Transverse colon (tissue), 4 donors: ENCODE results near the gene ACTN1. TPM values are rescaled to one million over a fixed set of nuclear protein-coding genes. Genes with fewer than 3 reads are reported as not detected.
A peak's percentile ranks its signal among the peaks of the same experiment; 100 is the strongest.

Source experiments
- DNase-seq: peaks from one replicate; pipeline ENCODE4 v3.0.0-alpha.2; 2019
- H3K27ac ChIP-seq, 4 donors: fragments of 200-600 bp; sonication (generic); 2 replicates each; pipeline ENCODE4 v1.5.1; 2016 to 2018; ENCODE audit warnings: inconsistent platforms in 4 of 4
- H3K27me3 ChIP-seq: fragments of 200-600 bp; sonication (generic); 2 replicates; pipeline ENCODE4 v1.5.1; 2017; ENCODE audit warnings: inconsistent platforms
- H3K36me3 ChIP-seq, 4 donors: fragments of 200-600 bp; sonication (generic); 2 replicates each; pipeline ENCODE4 v1.5.1; 2017 to 2019; ENCODE audit warnings: inconsistent platforms in 4 of 4
- H3K4me1 ChIP-seq, 4 donors: fragments of 200-600 bp; sonication (generic); 2 replicates each; pipeline ENCODE4 v1.5.1; 2017 to 2020; ENCODE audit warnings: inconsistent platforms in 4 of 4
- H3K4me3 ChIP-seq, 4 donors: fragments of 200-600 bp; sonication (generic); 1 replicate in 1 of 4; 2 replicates in 3 of 4; pipeline versions ENCODE4 v1.5.1 to v1.6.1; 2017 to 2019; ENCODE audit warnings: inconsistent platforms in 4 of 4
- H3K9me3 ChIP-seq, 2 donors: fragments of 200-600 bp; sonication (generic); 2 replicates each; pipeline ENCODE4 v1.5.1; 2017 to 2019; ENCODE audit warnings: inconsistent platforms in 2 of 2
- EP300 ChIP-seq: sonication (generic); formaldehyde crosslinking; IDR thresholded peaks from one replicate; pipeline ENCODE4 v1.6.1; 2017; ENCODE audit warnings: antibody characterized with exemption, low read depth
- POLR2A ChIP-seq: fragments of 450-650 bp; IDR thresholded peaks from one replicate; pipeline ENCODE4 v1.6.1; 2016; ENCODE audit warnings: antibody characterized with exemption, mild to moderate bottlenecking, moderate library complexity
- POLR2AphosphoS5 ChIP-seq, 3 donors: sonication (generic); formaldehyde crosslinking; IDR thresholded peaks; one replicate each; pipeline ENCODE4 v1.6.1; 2016; ENCODE audit warnings: antibody characterized with exemption in 3 of 3
- WGBS, 2 donors: methylation state at CpG; one replicate each; pipeline ENCODE4 v1.1.5; 2018; ENCODE audit warnings: low coverage in 1 of 2; 5-methylcytosine and 5-hydroxymethylcytosine counted together
- in situ Hi-C, 4 donors: fragments of 200-750 bp; cut with MboI; loops; one replicate each; pipeline versions ENCODE4 v1.15.0 to v1.15.1; 2017; ENCODE audit warnings: low sequenced_read_pairs in 3 of 4, low pct_ligation_motif_present in 1 of 4, low pct_unique_long_range_greater_than_20kb in 1 of 4
- intact Hi-C: fragments of 100-400 bp; cut with DNase I; formaldehyde crosslinking; loops from one replicate; pipeline ENCODE4 v1.15.1; 2023; ENCODE audit warnings: low total_unique reads
- total RNA-seq, 4 donors: library from RNA; depleted of rRNA; stranded (reverse); fragments of >200 nt; gene quantifications; one replicate each; pipeline ENCODE4 v1.1.0, GENCODE V29; 2016
- TF ChIP-seq, protein P1 (sequence below), 5 experiments: fragments of 200-600 bp in 3 of 5; fragments of 450-650 bp in 2 of 5; sonication (generic) in 3 of 5; IDR thresholded peaks; 1 replicate in 2 of 5; 2 replicates in 3 of 5; pipeline ENCODE4 v1.5.1; 2016 to 2017; ENCODE audit warnings: antibody characterized with exemption in 5 of 5, inconsistent platforms in 3 of 5, mild to moderate bottlenecking in 2 of 5, moderate library complexity in 1 of 5

The ACTN1 gene
- total RNA-seq, 4 donors from 2014 or later: 127 to 403 (median 197) TPM

DNA sequence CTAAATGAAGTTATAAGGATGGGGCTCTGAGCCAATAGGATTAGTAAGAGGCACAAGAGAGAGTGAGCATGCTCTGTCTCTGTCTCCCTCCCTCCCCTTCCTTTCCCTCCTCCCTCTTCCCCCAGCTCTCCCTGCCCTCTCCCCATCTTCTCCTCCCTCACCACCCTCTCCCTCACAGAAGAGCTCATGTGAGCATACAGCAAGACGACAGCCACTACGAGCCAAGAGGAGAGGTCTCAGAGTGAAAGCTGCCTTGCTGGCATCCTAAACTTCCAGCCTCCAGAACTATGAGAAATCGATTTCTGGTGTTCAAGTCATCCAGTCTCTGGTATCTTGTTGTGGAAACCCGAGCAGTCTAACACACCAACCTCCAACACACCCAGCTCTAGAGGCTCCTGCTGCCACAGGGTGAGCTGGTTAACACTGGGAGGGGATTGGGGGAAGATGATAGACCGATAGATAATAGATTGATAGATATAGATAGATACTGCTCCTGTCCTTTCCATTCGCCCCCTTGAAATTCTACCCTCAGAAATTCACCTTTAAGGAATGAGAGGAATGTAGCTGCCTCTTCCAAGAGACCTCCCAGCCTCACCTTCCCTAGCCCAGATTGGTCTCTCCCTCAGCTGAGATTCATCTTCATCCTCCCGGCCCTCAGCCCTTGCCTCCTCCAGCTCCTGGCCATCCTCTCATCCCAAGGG lies 25.8 kb upstream of the ACTN1 start:
- TF ChIP-seq POLR2A: no peak
- TF ChIP-seq POLR2AphosphoS5 (IDR thresholded peaks at IDR 0.05): no peak
- TF ChIP-seq EP300: no peak
- TF ChIP-seq, protein P1, sequence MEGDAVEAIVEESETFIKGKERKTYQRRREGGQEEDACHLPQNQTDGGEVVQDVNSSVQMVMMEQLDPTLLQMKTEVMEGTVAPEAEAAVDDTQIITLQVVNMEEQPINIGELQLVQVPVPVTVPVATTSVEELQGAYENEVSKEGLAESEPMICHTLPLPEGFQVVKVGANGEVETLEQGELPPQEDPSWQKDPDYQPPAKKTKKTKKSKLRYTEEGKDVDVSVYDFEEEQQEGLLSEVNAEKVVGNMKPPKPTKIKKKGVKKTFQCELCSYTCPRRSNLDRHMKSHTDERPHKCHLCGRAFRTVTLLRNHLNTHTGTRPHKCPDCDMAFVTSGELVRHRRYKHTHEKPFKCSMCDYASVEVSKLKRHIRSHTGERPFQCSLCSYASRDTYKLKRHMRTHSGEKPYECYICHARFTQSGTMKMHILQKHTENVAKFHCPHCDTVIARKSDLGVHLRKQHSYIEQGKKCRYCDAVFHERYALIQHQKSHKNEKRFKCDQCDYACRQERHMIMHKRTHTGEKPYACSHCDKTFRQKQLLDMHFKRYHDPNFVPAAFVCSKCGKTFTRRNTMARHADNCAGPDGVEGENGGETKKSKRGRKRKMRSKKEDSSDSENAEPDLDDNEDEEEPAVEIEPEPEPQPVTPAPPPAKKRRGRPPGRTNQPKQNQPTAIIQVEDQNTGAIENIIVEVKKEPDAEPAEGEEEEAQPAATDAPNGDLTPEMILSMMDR (IDR thresholded peaks at IDR 0.05): no peak
- no peak for DNase-seq
- WGBS, 2 donors: 67% methylated on average over 7 of the region's 7 CpGs; no CpG with 5 or more reads in 1 of the 2 donors
- in situ Hi-C loops: no loop called here
- H3K9me3 ChIP-seq: no peaks in the 10 kb centered on the region
- peak overlapping the region in 1 of 4 donors; percentile 61 for H3K27ac ChIP-seq
- no peak overlapping the region for H3K4me3 ChIP-seq
- intact Hi-C loops: no loop called here
- no peaks in the 10 kb centered on the region for H3K36me3 ChIP-seq
- peaks cover 0 to 17% (median 8%) of the 10 kb centered on the region in 4 donors for H3K4me1 ChIP-seq
- H3K27me3 ChIP-seq: no peaks in the 10 kb centered on the region

- no peaks in the 10 kb centered on the region for H3K36me3 ChIP-seq
- TF ChIP-seq EP300 (no peak), POLR2A (no peak), POLR2AphosphoS5 (IDR thresholded peaks at IDR 0.05) (no peak)
- TF ChIP-seq, protein P1 (IDR thresholded peaks at IDR 0.05): no peak
- no peak for DNase-seq
- no peak overlapping the region for H3K27ac ChIP-seq
- 81 to 91% methylated on average over 9 to 10 of the region's 10 CpGs for WGBS, 2 donors
- no peaks in the 10 kb centered on the region for H3K27me3 ChIP-seq
- intact Hi-C loops (no loop called here), in situ Hi-C loops (no loop called here)
- peaks cover 0 to 16% (median 7%) of the 10 kb centered on the region in 4 donors for H3K4me1 ChIP-seq
- H3K9me3 ChIP-seq: no peaks in the 10 kb centered on the region
- no peak overlapping the region for H3K4me3 ChIP-seq
Measured at GRCh38 chr14:69003626-69004025, 24.5 kb upstream of the ACTN1 start.

DNA sequence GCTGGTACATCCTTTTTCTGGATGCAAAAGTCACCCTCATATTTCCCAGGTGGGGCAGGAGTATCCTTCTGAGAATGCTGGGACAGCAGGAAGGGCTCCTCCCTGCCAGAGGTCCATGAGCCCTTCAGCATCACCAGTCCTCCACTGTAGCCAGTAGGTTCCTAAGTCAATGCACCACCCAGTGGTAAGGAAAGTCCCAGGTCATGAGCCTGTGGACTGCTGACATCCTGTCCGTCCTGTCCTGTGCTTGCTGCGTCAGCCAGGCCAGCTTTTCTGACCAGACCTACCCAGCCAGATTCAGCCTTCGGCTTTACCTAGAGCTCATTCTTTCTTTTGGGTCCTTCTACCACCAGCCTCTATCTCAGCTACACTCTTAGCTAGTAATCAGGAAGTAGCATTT lies 23.0 kb upstream of the ACTN1 start:
- H3K4me3 ChIP-seq: no peak overlapping the region
- H3K9me3 ChIP-seq: no peaks in the 10 kb centered on the region
- in situ Hi-C loops: no loop called here
- intact Hi-C loops: no loop called here
- DNase-seq: peak; percentile 27
- no peaks in the 10 kb centered on the region for H3K36me3 ChIP-seq
- H3K27me3 ChIP-seq: no peaks in the 10 kb centered on the region
- H3K4me1 ChIP-seq: peaks cover 0 to 14% (median 5%) of the 10 kb centered on the region in 4 donors
- TF ChIP-seq, protein P1 (IDR thresholded peaks at IDR 0.05): peak in 4 of 5 experiments; percentile 9 to 41 (median 28)
- no peak for TF ChIP-seq POLR2AphosphoS5 (IDR thresholded peaks at IDR 0.05)
- TF ChIP-seq EP300: no peak
- TF ChIP-seq POLR2A: no peak
- H3K27ac ChIP-seq: no peak overlapping the region
- WGBS, 2 donors: 64% methylated on average over 3 of the region's 3 CpGs; no CpG with 5 or more reads in 1 of the 2 donors

DNA sequence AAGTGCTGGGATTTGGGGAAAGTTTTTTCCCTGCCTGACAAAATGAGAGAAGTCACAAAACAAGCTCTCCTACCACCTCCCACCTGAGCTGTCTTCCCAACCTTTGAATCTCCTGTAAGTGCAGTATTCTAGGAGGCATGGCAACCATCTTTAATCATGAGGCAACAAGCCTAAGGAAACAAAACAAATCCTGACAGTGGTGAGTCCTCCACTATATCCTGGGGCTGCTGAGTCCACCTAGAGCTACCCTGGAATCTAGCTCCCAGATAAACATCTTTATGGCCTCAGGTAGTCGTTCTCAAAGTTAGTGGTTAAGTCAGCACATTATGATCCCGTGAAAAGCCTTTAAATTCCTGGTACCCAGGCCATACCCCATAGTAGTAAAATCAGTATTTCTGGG lies 22.3 kb upstream of the ACTN1 start:
- in situ Hi-C loops (no loop called here), intact Hi-C loops (no loop called here)
- no peaks in the 10 kb centered on the region for H3K9me3 ChIP-seq
- WGBS, 2 donors: 69% methylated on average over 2 of the region's 2 CpGs; no CpG with 5 or more reads in 1 of the 2 donors
- H3K4me3 ChIP-seq: no peak overlapping the region
- no peak overlapping the region for H3K27ac ChIP-seq
- TF ChIP-seq, protein P1 (IDR thresholded peaks at IDR 0.05): no peak
- TF ChIP-seq POLR2A (no peak), EP300 (no peak), POLR2AphosphoS5 (IDR thresholded peaks at IDR 0.05) (no peak)
- H3K4me1 ChIP-seq: peaks cover 0 to 13% (median 5%) of the 10 kb centered on the region in 4 donors
- H3K27me3 ChIP-seq: no peaks in the 10 kb centered on the region
- no peaks in the 10 kb centered on the region for H3K36me3 ChIP-seq
- DNase-seq: no peak
